GM18519 (cell line): Measurements from ENCODE around the gene ELMOD1.

Experiments
- ATAC-seq: cut with Tn5 transposase; IDR thresholded peaks from one replicate; pipeline ENCODE4 v1.9.1; 2021; ENCODE audit warnings: mild to moderate bottlenecking, moderate library complexity; ENCODE audit not compliant: unreplicated experiment, low FRiP score

The ELMOD1 gene

GRCh38 chr11:107711861-107712755, 121.2 kb downstream of the ELMOD1 start, which contains the start of gene SLN:
Gene SLN, minus strand, starts transcription at chr11:107712056.
- no peak for ATAC-seq

- no peak for ATAC-seq
These were observed 122.1 kb downstream of the ELMOD1 start for GRCh38 chr11:107713009-107713408.
